Neuronal stem cell (in vitro differentiated cells): Measurements from ENCODE around the gene PTPRM.

Source experiments
- DNase-seq: peaks from one replicate; pipeline ENCODE4 v3.0.0-alpha.2; 2013; ENCODE audit warnings: low spot score
- H2AFZ ChIP-seq: one replicate; pipeline ENCODE4 v1.6.1; 2013; ENCODE audit warnings: mild to moderate bottlenecking, low read length, inconsistent platforms
- H2AK5ac ChIP-seq: 2 replicates; pipeline ENCODE4 v1.6.1; 2013; ENCODE audit warnings: low read depth, mild to moderate bottlenecking, inconsistent platforms, low read length, moderate library complexity, mixed read lengths
- H2BK120ac ChIP-seq: 2 replicates; pipeline ENCODE4 v1.6.1; 2013; ENCODE audit warnings: low read depth, mild to moderate bottlenecking, inconsistent platforms, low read length, moderate library complexity, mixed read lengths
- H2BK12ac ChIP-seq: one replicate; pipeline ENCODE4 v1.6.1; 2013; ENCODE audit warnings: low read length, inconsistent platforms
- H2BK15ac ChIP-seq: 2 replicates; pipeline ENCODE4 v1.6.1; 2013; ENCODE audit warnings: mild to moderate bottlenecking, low read length, inconsistent platforms, mixed read lengths
- H2BK5ac ChIP-seq: one replicate; pipeline ENCODE4 v1.6.1; 2013; ENCODE audit warnings: inconsistent platforms, mild to moderate bottlenecking, low read length, moderate library complexity
- H3K14ac ChIP-seq: one replicate; pipeline ENCODE4 v1.6.1; 2013; ENCODE audit warnings: low read length, inconsistent platforms
- H3K18ac ChIP-seq: 2 replicates; pipeline ENCODE4 v1.6.1; 2013; ENCODE audit warnings: low read length, inconsistent platforms
- H3K23ac ChIP-seq: 2 replicates; pipeline ENCODE4 v1.6.1; 2013; ENCODE audit warnings: low read depth, mild to moderate bottlenecking, mixed read lengths, low read length, inconsistent platforms; ENCODE audit not compliant: poor library complexity
- H3K27ac ChIP-seq: replicated peaks from 3 replicates; pipeline ENCODE4 v1.5.1; 2013; ENCODE audit warnings: low read length, inconsistent platforms
- H3K27me3 ChIP-seq, 3 experiments: 2 replicates each; pipeline ENCODE4 v1.6.1; 2013; ENCODE audit warnings: low read length in 3 of 3, mild to moderate bottlenecking in 2 of 3, inconsistent platforms in 1 of 3, low read depth in 1 of 3, mixed read lengths in 1 of 3, moderate library complexity in 1 of 3; ENCODE audit not compliant: control insufficient read depth in 3 of 3, insufficient read depth in 3 of 3
- H3K36me3 ChIP-seq, 2 donors: replicated peaks in 1 of 2; 2 replicates each; pipeline ENCODE4 v1.6.1; 2013; ENCODE audit warnings: low read length in 2 of 2; ENCODE audit not compliant: control insufficient read depth in 2 of 2, insufficient read depth in 2 of 2
- H3K4ac ChIP-seq: 2 replicates; pipeline ENCODE4 v1.6.1; 2013; ENCODE audit warnings: inconsistent platforms, mild to moderate bottlenecking, low read length, moderate library complexity
- H3K4me1 ChIP-seq, 2 donors: 1 replicate in 1 of 2; 2 replicates in 1 of 2; pipeline ENCODE4 v1.6.1; 2013; ENCODE audit warnings: low read length in 2 of 2, low read depth in 1 of 2; ENCODE audit not compliant: control insufficient read depth in 2 of 2, insufficient read depth in 1 of 2
- H3K4me2 ChIP-seq: one replicate; pipeline ENCODE4 v1.6.1; 2013; ENCODE audit warnings: mild to moderate bottlenecking, low read length, inconsistent platforms; ENCODE audit not compliant: insufficient read depth, poor library complexity, severe bottlenecking
- H3K4me3 ChIP-seq, 2 donors: 2 replicates each; pipeline ENCODE4 v1.5.1; 2013; ENCODE audit warnings: low read length in 2 of 2, mild to moderate bottlenecking in 2 of 2, inconsistent platforms in 1 of 2, moderate library complexity in 1 of 2
- H3K79me1 ChIP-seq: one replicate; pipeline ENCODE4 v1.6.1; 2013; ENCODE audit warnings: low read depth, mild to moderate bottlenecking, inconsistent platforms, low read length, moderate library complexity
- H3K9ac ChIP-seq: one replicate; pipeline ENCODE4 v1.6.1; 2013; ENCODE audit warnings: mild to moderate bottlenecking, low read depth, low read length, inconsistent platforms; ENCODE audit not compliant: poor library complexity
- H3K9me3 ChIP-seq, 2 donors: replicated peaks in 1 of 2; 2 replicates each; pipeline versions ENCODE3 to v1.6.1; 2013; ENCODE audit warnings: low read length in 2 of 2, mild to moderate bottlenecking in 2 of 2, inconsistent platforms in 1 of 2, low read depth in 1 of 2, mixed read lengths in 1 of 2, moderate library complexity in 1 of 2; ENCODE audit not compliant: control insufficient read depth in 2 of 2, insufficient read depth in 1 of 2
- H4K8ac ChIP-seq: one replicate; pipeline ENCODE4 v1.6.1; 2013; ENCODE audit warnings: low read depth, mild to moderate bottlenecking, inconsistent platforms, low read length, moderate library complexity
- H4K91ac ChIP-seq: one replicate; pipeline ENCODE4 v1.6.1; 2013; ENCODE audit warnings: low read length, low read depth, mild to moderate bottlenecking, inconsistent platforms; ENCODE audit not compliant: poor library complexity
- WGBS, 2 donors: extraction: QIAGEN DNeasy Blood & Tissue Kit; methylation state at CpG; one replicate each; pipeline ENCODE4 v1.1.7; 2013; ENCODE audit warnings: missing lambda C conversion rate in 2 of 2, mixed read lengths in 1 of 2; ENCODE audit not compliant: insufficient read length in 2 of 2, insufficient replicate concordance in 1 of 2; ENCODE audit errors: extremely low coverage in 2 of 2; 5-methylcytosine and 5-hydroxymethylcytosine counted together

Gene PTPRM

DNA sequence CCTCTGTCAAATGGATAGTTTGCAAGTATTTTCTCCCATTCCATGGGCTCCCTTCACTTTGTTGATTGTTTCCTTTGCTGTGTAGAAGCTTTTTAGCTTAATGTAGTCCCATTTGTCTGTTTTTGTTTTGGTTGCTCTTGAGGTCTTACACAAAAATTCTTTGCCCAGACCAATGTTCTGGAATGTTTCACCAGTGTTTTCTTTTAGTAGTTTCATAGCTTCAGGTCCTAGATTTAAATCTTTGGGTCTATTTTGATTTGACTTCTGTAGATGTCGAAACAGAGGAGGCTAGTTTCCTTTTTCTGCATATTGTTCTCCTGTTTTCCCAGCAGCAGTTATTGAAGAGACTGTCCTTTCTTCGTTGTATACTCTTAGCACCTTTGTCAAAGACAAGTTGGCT lies 351.6 kb downstream of the PTPRM start:
- no peak overlapping the region for H2BK12ac ChIP-seq
- H2BK120ac ChIP-seq = no peak overlapping the region
- no peaks in the 10 kb centered on the region for H3K27me3 ChIP-seq
- DNase-seq = no peak
- H4K8ac ChIP-seq = no peak overlapping the region
- H3K4me1 ChIP-seq = no peaks in the 10 kb centered on the region
- no peak overlapping the region for H3K9ac ChIP-seq
- H2BK15ac ChIP-seq = no peak overlapping the region
- no peak overlapping the region for H2AFZ ChIP-seq
- H3K9me3 ChIP-seq = peaks cover 2 to 3% of the 10 kb centered on the region in 2 donors
- no peak overlapping the region for H4K91ac ChIP-seq
- no peak overlapping the region for H2BK5ac ChIP-seq
- WGBS, 2 donors = no CpG with 5 or more reads among the region's 2 CpGs
- no peak overlapping the region for H3K4ac ChIP-seq
- no peak overlapping the region for H2AK5ac ChIP-seq
- no peaks in the 10 kb centered on the region for H3K79me1 ChIP-seq
- no peak overlapping the region for H3K27ac ChIP-seq
- H3K23ac ChIP-seq = no peak overlapping the region
- H3K4me3 ChIP-seq = no peak overlapping the region
- H3K36me3 ChIP-seq = no peaks in the 10 kb centered on the region
- no peak overlapping the region for H3K14ac ChIP-seq
- H3K4me2 ChIP-seq = no peak overlapping the region
- no peak overlapping the region for H3K18ac ChIP-seq

DNA sequence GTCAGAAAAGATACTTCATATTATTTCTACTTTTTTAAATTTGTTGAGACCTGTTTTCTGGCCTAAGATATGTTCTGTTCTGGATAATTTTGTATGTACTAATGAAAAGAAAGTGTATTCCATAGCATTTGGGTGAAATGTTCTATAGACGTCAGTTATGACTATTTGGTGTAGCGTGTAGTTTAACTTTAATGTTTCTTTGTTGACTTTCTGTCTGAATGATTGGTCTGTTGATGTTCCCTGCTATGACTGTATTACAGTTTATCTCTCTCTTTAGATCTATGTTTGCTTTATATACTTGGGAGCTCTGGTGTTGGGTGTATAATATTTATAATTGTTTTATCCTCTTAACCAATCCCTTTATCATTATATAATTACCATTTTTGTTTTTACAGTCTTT lies 352.4 kb downstream of the PTPRM start:
- Histone ChIP-seq H2BK5ac (no peak overlapping the region), H3K14ac (no peak overlapping the region), H3K79me1 (no peaks in the 10 kb centered on the region), H3K27ac (no peak overlapping the region), H2AK5ac (no peak overlapping the region), H3K4me3 (no peak overlapping the region), H3K4ac (no peak overlapping the region), H2BK12ac (no peak overlapping the region), H3K23ac (no peak overlapping the region), H2BK15ac (no peak overlapping the region), H3K36me3 (no peaks in the 10 kb centered on the region), H4K8ac (no peak overlapping the region), H2BK120ac (no peak overlapping the region), H3K27me3 (no peaks in the 10 kb centered on the region), H2AFZ (no peak overlapping the region), H3K4me2 (no peak overlapping the region), H3K9me3 (peaks cover 2 to 3% of the 10 kb centered on the region in 2 donors), H3K4me1 (no peaks in the 10 kb centered on the region), H3K9ac (no peak overlapping the region), H3K18ac (no peak overlapping the region), H4K91ac (no peak overlapping the region)
- DNase-seq = no peak
- no CpG with 5 or more reads among the region's 2 CpGs for WGBS, 2 donors

GRCh38 chr18:7921938-7922587 lies 354.9 kb downstream of the PTPRM start:
- no peaks in the 10 kb centered on the region for H3K4me1 ChIP-seq
- H4K8ac ChIP-seq = no peak overlapping the region
- H3K23ac ChIP-seq = no peak overlapping the region
- no peak for DNase-seq
- no peaks in the 10 kb centered on the region for H3K79me1 ChIP-seq
- no peak overlapping the region for H3K4me2 ChIP-seq
- H3K36me3 ChIP-seq = no peaks in the 10 kb centered on the region
- no peak overlapping the region for H2BK5ac ChIP-seq
- no peak overlapping the region for H3K4ac ChIP-seq
- no CpG with 5 or more reads among the region's 3 CpGs for WGBS, 2 donors
- no peak overlapping the region for H2BK15ac ChIP-seq
- no peak overlapping the region for H2AFZ ChIP-seq
- no peaks in the 10 kb centered on the region for H3K27me3 ChIP-seq
- H3K14ac ChIP-seq = no peak overlapping the region
- no peak overlapping the region for H2AK5ac ChIP-seq
- no peak overlapping the region for H2BK120ac ChIP-seq
- no peak overlapping the region for H3K9ac ChIP-seq
- H3K18ac ChIP-seq = no peak overlapping the region
- H3K4me3 ChIP-seq = no peak overlapping the region
- H2BK12ac ChIP-seq = no peak overlapping the region
- H4K91ac ChIP-seq = no peak overlapping the region
- no peak overlapping the region for H3K27ac ChIP-seq
- peaks cover 2 to 3% of the 10 kb centered on the region in 2 donors for H3K9me3 ChIP-seq

GRCh38 chr18:7923105-7923504 lies 356.0 kb downstream of the PTPRM start:
- Histone ChIP-seq H2BK120ac (no peak overlapping the region), H3K4me2 (no peak overlapping the region), H3K79me1 (no peaks in the 10 kb centered on the region), H2AK5ac (no peak overlapping the region), H4K8ac (no peak overlapping the region), H3K27me3 (no peaks in the 10 kb centered on the region), H3K4me1 (no peaks in the 10 kb centered on the region), H2AFZ (no peak overlapping the region), H2BK5ac (no peak overlapping the region), H4K91ac (no peak overlapping the region), H3K9me3 (peaks cover 2% of the 10 kb centered on the region in 2 donors), H3K18ac (no peak overlapping the region), H3K23ac (no peak overlapping the region), H3K4ac (no peak overlapping the region), H2BK12ac (no peak overlapping the region), H3K36me3 (no peaks in the 10 kb centered on the region), H3K27ac (no peak overlapping the region), H2BK15ac (no peak overlapping the region), H3K9ac (no peak overlapping the region), H3K4me3 (no peak overlapping the region), H3K14ac (no peak overlapping the region)
- no peak for DNase-seq
- no CpG with 5 or more reads among the region's 4 CpGs for WGBS, 2 donors
